ENCODE measurements around the gene ALKBH3. TPM values are rescaled to one million over a fixed set of nuclear protein-coding genes. Genes with fewer than 3 reads are reported as not detected.

ALKBH3 gene
- total and polyA plus RNA-seq, 2 experiments from 2014 or later = 10.7 to 10.8 TPM

DNA sequence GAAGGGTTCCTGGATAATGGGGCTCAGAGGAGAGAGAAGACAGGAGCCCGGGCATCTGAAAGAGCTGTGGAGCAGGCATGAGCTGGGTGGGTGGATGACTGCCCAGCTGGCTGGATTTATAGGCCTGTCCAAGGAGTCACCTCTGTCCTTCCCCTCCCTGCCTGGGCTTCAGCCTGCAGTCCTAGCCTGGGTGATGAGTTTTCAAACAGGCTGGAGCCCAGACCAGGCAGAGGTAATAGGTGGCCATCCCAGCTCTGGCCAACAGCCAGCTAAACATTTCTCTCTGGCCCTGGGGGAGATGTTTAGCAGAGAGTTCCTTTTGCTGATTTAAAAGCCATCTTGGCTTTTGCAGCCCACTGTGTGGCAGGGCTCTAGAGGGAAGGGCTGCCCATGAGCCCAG is 67.2 kb downstream of the ALKBH3 start:
- no peak overlapping the region for H3K4me3 ChIP-seq
- Mint-ChIP-seq H3K9me3 (peaks cover 2% of the 10 kb centered on the region; the same call in 1 of the 3 replicates), H3K4me3 (no peak overlapping the region), H3K4me1 (peaks cover 22% of the 10 kb centered on the region), H3K36me3 (ENCODE audit: low read depth) (peaks cover 3% of the 10 kb centered on the region; the same call in 2 of the 3 replicates), H3K27ac (no peak overlapping the region), H3K27me3 (ENCODE audit: insufficient read depth, low read depth, poor library complexity) (peaks cover 50% of the 10 kb centered on the region)
- H4K20me1 ChIP-seq (replicated peaks; ENCODE audit: insufficient read depth) = no peaks in the 10 kb centered on the region
- no peaks in the 10 kb centered on the region for H3F3A ChIP-seq (replicated peaks; ENCODE audit: low read depth)
- peak overlapping the region; percentile 95; the same call in 1 of the 2 replicates for H2AFZ ChIP-seq
- no peaks in the 10 kb centered on the region for H3K36me3 ChIP-seq (ENCODE audit: insufficient read depth)
- peaks cover 34% of the 10 kb centered on the region for H3K27me3 ChIP-seq (ENCODE audit: insufficient read depth)
- ATAC-seq = no peak
- TF ChIP-seq, protein P1, sequence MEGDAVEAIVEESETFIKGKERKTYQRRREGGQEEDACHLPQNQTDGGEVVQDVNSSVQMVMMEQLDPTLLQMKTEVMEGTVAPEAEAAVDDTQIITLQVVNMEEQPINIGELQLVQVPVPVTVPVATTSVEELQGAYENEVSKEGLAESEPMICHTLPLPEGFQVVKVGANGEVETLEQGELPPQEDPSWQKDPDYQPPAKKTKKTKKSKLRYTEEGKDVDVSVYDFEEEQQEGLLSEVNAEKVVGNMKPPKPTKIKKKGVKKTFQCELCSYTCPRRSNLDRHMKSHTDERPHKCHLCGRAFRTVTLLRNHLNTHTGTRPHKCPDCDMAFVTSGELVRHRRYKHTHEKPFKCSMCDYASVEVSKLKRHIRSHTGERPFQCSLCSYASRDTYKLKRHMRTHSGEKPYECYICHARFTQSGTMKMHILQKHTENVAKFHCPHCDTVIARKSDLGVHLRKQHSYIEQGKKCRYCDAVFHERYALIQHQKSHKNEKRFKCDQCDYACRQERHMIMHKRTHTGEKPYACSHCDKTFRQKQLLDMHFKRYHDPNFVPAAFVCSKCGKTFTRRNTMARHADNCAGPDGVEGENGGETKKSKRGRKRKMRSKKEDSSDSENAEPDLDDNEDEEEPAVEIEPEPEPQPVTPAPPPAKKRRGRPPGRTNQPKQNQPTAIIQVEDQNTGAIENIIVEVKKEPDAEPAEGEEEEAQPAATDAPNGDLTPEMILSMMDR (conservative IDR thresholded peaks at IDR 0.05; ENCODE audit: low read depth in 2 of 2) = no peak
- TF ChIP-seq, protein P2, sequence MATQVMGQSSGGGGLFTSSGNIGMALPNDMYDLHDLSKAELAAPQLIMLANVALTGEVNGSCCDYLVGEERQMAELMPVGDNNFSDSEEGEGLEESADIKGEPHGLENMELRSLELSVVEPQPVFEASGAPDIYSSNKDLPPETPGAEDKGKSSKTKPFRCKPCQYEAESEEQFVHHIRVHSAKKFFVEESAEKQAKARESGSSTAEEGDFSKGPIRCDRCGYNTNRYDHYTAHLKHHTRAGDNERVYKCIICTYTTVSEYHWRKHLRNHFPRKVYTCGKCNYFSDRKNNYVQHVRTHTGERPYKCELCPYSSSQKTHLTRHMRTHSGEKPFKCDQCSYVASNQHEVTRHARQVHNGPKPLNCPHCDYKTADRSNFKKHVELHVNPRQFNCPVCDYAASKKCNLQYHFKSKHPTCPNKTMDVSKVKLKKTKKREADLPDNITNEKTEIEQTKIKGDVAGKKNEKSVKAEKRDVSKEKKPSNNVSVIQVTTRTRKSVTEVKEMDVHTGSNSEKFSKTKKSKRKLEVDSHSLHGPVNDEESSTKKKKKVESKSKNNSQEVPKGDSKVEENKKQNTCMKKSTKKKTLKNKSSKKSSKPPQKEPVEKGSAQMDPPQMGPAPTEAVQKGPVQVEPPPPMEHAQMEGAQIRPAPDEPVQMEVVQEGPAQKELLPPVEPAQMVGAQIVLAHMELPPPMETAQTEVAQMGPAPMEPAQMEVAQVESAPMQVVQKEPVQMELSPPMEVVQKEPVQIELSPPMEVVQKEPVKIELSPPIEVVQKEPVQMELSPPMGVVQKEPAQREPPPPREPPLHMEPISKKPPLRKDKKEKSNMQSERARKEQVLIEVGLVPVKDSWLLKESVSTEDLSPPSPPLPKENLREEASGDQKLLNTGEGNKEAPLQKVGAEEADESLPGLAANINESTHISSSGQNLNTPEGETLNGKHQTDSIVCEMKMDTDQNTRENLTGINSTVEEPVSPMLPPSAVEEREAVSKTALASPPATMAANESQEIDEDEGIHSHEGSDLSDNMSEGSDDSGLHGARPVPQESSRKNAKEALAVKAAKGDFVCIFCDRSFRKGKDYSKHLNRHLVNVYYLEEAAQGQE (IDR thresholded peaks at IDR 0.05; ENCODE audit: unreplicated experiment) = no peak
- TF ChIP-seq EZH2 (IDR thresholded peaks at IDR 0.05; ENCODE audit: low read depth, unreplicated experiment) = no peak
- no peak for TF ChIP-seq EZH2phosphoT487 (IDR thresholded peaks at IDR 0.05; ENCODE audit: unreplicated experiment)
- TF ChIP-seq ZNF331 (CRISPR knock-in tag; IDR thresholded peaks at IDR 0.05; ENCODE audit: low read depth) = no peak
- no peak for TF ChIP-seq STAT1 (IDR thresholded peaks at IDR 0.05; ENCODE audit: unreplicated experiment)
- no peak for TF ChIP-seq ZNF114 (CRISPR knock-in tag; IDR thresholded peaks at IDR 0.05)
- TF ChIP-seq, protein P3, sequence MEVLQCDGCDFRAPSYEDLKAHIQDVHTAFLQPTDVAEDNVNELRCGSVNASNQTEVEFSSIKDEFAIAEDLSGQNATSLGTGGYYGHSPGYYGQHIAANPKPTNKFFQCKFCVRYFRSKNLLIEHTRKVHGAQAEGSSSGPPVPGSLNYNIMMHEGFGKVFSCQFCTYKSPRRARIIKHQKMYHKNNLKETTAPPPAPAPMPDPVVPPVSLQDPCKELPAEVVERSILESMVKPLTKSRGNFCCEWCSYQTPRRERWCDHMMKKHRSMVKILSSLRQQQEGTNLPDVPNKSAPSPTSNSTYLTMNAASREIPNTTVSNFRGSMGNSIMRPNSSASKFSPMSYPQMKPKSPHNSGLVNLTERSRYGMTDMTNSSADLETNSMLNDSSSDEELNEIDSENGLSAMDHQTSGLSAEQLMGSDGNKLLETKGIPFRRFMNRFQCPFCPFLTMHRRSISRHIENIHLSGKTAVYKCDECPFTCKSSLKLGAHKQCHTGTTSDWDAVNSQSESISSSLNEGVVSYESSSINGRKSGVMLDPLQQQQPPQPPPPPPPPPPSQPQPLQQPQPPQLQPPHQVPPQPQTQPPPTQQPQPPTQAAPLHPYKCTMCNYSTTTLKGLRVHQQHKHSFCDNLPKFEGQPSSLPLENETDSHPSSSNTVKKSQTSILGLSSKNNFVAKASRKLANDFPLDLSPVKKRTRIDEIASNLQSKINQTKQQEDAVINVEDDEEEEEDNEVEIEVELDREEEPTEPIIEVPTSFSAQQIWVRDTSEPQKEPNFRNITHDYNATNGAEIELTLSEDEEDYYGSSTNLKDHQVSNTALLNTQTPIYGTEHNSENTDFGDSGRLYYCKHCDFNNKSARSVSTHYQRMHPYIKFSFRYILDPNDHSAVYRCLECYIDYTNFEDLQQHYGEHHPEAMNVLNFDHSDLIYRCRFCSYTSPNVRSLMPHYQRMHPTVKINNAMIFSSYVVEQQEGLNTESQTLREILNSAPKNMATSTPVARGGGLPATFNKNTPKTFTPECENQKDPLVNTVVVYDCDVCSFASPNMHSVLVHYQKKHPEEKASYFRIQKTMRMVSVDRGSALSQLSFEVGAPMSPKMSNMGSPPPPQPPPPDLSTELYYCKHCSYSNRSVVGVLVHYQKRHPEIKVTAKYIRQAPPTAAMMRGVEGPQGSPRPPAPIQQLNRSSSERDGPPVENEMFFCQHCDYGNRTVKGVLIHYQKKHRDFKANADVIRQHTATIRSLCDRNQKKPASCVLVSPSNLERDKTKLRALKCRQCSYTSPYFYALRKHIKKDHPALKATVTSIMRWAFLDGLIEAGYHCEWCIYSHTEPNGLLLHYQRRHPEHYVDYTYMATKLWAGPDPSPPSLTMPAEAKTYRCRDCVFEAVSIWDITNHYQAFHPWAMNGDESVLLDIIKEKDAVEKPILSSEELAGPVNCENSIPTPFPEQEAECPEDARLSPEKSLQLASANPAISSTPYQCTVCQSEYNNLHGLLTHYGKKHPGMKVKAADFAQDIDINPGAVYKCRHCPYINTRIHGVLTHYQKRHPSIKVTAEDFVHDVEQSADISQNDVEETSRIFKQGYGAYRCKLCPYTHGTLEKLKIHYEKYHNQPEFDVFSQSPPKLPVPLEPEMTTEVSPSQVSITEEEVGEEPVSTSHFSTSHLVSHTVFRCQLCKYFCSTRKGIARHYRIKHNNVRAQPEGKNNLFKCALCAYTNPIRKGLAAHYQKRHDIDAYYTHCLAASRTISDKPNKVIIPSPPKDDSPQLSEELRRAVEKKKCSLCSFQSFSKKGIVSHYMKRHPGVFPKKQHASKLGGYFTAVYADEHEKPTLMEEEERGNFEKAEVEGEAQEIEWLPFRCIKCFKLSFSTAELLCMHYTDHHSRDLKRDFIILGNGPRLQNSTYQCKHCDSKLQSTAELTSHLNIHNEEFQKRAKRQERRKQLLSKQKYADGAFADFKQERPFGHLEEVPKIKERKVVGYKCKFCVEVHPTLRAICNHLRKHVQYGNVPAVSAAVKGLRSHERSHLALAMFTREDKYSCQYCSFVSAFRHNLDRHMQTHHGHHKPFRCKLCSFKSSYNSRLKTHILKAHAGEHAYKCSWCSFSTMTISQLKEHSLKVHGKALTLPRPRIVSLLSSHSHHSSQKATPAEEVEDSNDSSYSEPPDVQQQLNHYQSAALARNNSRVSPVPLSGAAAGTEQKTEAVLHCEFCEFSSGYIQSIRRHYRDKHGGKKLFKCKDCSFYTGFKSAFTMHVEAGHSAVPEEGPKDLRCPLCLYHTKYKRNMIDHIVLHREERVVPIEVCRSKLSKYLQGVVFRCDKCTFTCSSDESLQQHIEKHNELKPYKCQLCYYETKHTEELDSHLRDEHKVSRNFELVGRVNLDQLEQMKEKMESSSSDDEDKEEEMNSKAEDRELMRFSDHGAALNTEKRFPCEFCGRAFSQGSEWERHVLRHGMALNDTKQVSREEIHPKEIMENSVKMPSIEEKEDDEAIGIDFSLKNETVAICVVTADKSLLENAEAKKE (CRISPR knock-in tag; IDR thresholded peaks at IDR 0.05) = no peak
- TF ChIP-seq JUNB (IDR thresholded peaks at IDR 0.05; ENCODE audit: unreplicated experiment) = no peak
- no peaks in the 10 kb centered on the region for H3K79me2 ChIP-seq (replicated peaks; ENCODE audit: insufficient read depth)
- H3K27ac ChIP-seq (ENCODE audit: low read depth) = no peak overlapping the region
- no peak for DNase-seq (ENCODE audit: low spot score)
- peaks cover 9% of the 10 kb centered on the region; the same call in 1 of the 2 replicates for H3K4me1 ChIP-seq (ENCODE audit: insufficient read depth)
- peaks cover 2% of the 10 kb centered on the region; the same call in 1 of the 2 replicates for H3K9me2 ChIP-seq (ENCODE audit: insufficient read depth)
- H3K4me2 ChIP-seq = no peak overlapping the region
